ENCODE measurements around the gene TBC1D9B. TPM values are rescaled to one million over a fixed set of nuclear protein-coding genes. Genes with fewer than 3 reads are reported as not detected.
A peak's percentile ranks its signal among the peaks of the same experiment; 100 is the strongest.

Gene TBC1D9B
- total RNA-seq, 1 donor from 2014 or later: 138 TPM

- Mint-ChIP-seq H3K36me3 (ENCODE audit: low read depth, unreplicated experiment) (peaks cover 78% of the 10 kb centered on the region), H3K27me3 (ENCODE audit: unreplicated experiment) (peaks cover 12% of the 10 kb centered on the region), H3K4me3 (ENCODE audit: unreplicated experiment) (peak overlapping the region; percentile 47), H3K9me3 (ENCODE audit: unreplicated experiment) (peaks cover 15% of the 10 kb centered on the region), H3K4me1 (ENCODE audit: unreplicated experiment) (peaks cover 2% of the 10 kb centered on the region), H3K27ac (ENCODE audit: unreplicated experiment) (no peak overlapping the region)
- TF ChIP-seq CTCF (IDR thresholded peaks at IDR 0.05; ENCODE audit: unreplicated experiment): no peak
- no peak for DNase-seq (ENCODE audit: low spot score)
Observed at GRCh38 chr5:179886190-179886911, 21.3 kb downstream of the TBC1D9B start.

- no peak for TF ChIP-seq CTCF (IDR thresholded peaks at IDR 0.05; ENCODE audit: unreplicated experiment)
- H3K4me1 Mint-ChIP-seq (ENCODE audit: unreplicated experiment): peaks cover 2% of the 10 kb centered on the region
Observed at GRCh38 chr5:179885491-179886090, 22.1 kb downstream of the TBC1D9B start.

GRCh38 chr5:179883163-179883562, 24.5 kb downstream of the TBC1D9B start:
- Mint-ChIP-seq H3K27me3 (ENCODE audit: unreplicated experiment) (peaks cover 9% of the 10 kb centered on the region), H3K4me3 (ENCODE audit: unreplicated experiment) (peak overlapping the region; percentile 47), H3K4me1 (ENCODE audit: unreplicated experiment) (peaks cover 2% of the 10 kb centered on the region), H3K36me3 (ENCODE audit: low read depth, unreplicated experiment) (peaks cover 66% of the 10 kb centered on the region), H3K27ac (ENCODE audit: unreplicated experiment) (no peak overlapping the region), H3K9me3 (ENCODE audit: unreplicated experiment) (peaks cover 15% of the 10 kb centered on the region)
- TF ChIP-seq CTCF (IDR thresholded peaks at IDR 0.05; ENCODE audit: unreplicated experiment): no peak
- DNase-seq (ENCODE audit: low spot score): no peak

More at GRCh38 chr5:179885491-179886090, 22.1 kb downstream of the TBC1D9B start:
- no peak overlapping the region for H3K27ac Mint-ChIP-seq (ENCODE audit: unreplicated experiment)
- no peak for DNase-seq (ENCODE audit: low spot score)
- peak overlapping the region; percentile 47 for H3K4me3 Mint-ChIP-seq (ENCODE audit: unreplicated experiment)
- peaks cover 11% of the 10 kb centered on the region for H3K27me3 Mint-ChIP-seq (ENCODE audit: unreplicated experiment)
- peaks cover 15% of the 10 kb centered on the region for H3K9me3 Mint-ChIP-seq (ENCODE audit: unreplicated experiment)
- peaks cover 79% of the 10 kb centered on the region for H3K36me3 Mint-ChIP-seq (ENCODE audit: low read depth, unreplicated experiment)

GRCh38 chr5:179882338-179882737, 25.4 kb downstream of the TBC1D9B start:
- H3K4me1 Mint-ChIP-seq (ENCODE audit: unreplicated experiment): peaks cover 2% of the 10 kb centered on the region
- no peak overlapping the region for H3K27ac Mint-ChIP-seq (ENCODE audit: unreplicated experiment)
- peaks cover 68% of the 10 kb centered on the region for H3K36me3 Mint-ChIP-seq (ENCODE audit: low read depth, unreplicated experiment)
- peaks cover 15% of the 10 kb centered on the region for H3K9me3 Mint-ChIP-seq (ENCODE audit: unreplicated experiment)
- no peak overlapping the region for H3K4me3 Mint-ChIP-seq (ENCODE audit: unreplicated experiment)
- H3K27me3 Mint-ChIP-seq (ENCODE audit: unreplicated experiment): peaks cover 12% of the 10 kb centered on the region
- no peak for DNase-seq (ENCODE audit: low spot score)
- no peak for TF ChIP-seq CTCF (IDR thresholded peaks at IDR 0.05; ENCODE audit: unreplicated experiment)
